Adrenal gland (tissue), 12 donors: Measurements from ENCODE around the gene GTPBP4. TPM values are rescaled to one million over a fixed set of nuclear protein-coding genes. Genes with fewer than 3 reads are reported as not detected.

Source experiments
- DNase-seq, 7 donors: peaks; one replicate each; pipeline ENCODE4 v3.0.0-alpha.2; 2019 to 2020
- H3K27ac ChIP-seq, 5 donors: fragments of 200-600 bp; sonication (generic) in 4 of 5; 1 replicate in 3 of 5; 2 replicates in 2 of 5; pipeline versions ENCODE4 v1.5.1 to v1.8.0; 2016 to 2020; ENCODE audit warnings: mild to moderate bottlenecking in 1 of 5
- H3K27me3 ChIP-seq: fragments of 200-600 bp; 2 replicates; pipeline ENCODE4 v1.8.0; 2021
- H3K36me3 ChIP-seq, 2 donors: fragments of 200-600 bp; replicated peaks in 1 of 2; 1 replicate in 1 of 2; 2 replicates in 1 of 2; pipeline versions ENCODE4 v1.5.1 to v1.8.0; 2018 to 2022
- H3K4me1 ChIP-seq, 2 donors: fragments of 200-600 bp; replicated peaks in 1 of 2; 1 replicate in 1 of 2; 2 replicates in 1 of 2; pipeline versions ENCODE4 v1.5.1 to v1.8.0; 2018 to 2021
- H3K4me3 ChIP-seq, 4 donors: fragments of 200-600 bp; sonication (generic) in 3 of 4; one replicate each; pipeline ENCODE4 v1.5.1; 2016 to 2018
- H3K9me3 ChIP-seq, 3 donors: fragments of 200-600 bp; sonication (generic) in 1 of 3; replicated peaks in 1 of 3; 1 replicate in 2 of 3; 2 replicates in 1 of 3; pipeline versions ENCODE4 v1.5.1 to v1.8.0; 2016 to 2021
- POLR2A ChIP-seq, 2 donors: fragments of 450-650 bp; IDR thresholded peaks; one replicate each; pipeline ENCODE4 v1.6.1; 2017; ENCODE audit warnings: antibody characterized with exemption in 2 of 2, mild to moderate bottlenecking in 2 of 2, moderate library complexity in 1 of 2
- WGBS, 4 donors: extraction: QIAGEN DNeasy Blood & Tissue Kit in 2 of 4; methylation state at CpG; one replicate each; pipeline versions ENCODE4 v1.1.5 to v1.1.7; 2013 to 2017; 5-methylcytosine and 5-hydroxymethylcytosine counted together
- intact Hi-C, 2 donors: fragments of 100-400 bp; cut with DNase I; formaldehyde crosslinking; loops; one replicate each; pipeline versions ENCODE4 v1.14.1 to v1.15.0; 2022 to 2023
- polyA plus RNA-seq, 3 donors: library from polyadenylated mRNA; stranded (reverse); fragments of 200-250 nt in 2 of 3; fragments of 350-450 nt in 1 of 3; fragmentation: Illumina TruSeq in 1 of 3; extraction: RNeasy Lipid Tissue Mini Kit (QIAGEN cat#74804) in 1 of 3; gene quantifications; one replicate each; pipeline ENCODE4 v1.2.3, GENCODE V29; 2013 to 2014
- total RNA-seq, 9 donors: library from RNA; depleted of rRNA in 4 of 9; stranded (reverse); fragments of >200 nt in 4 of 9; fragments of 120-200 nt in 1 of 9; fragmentation: NEBNext Ultra II Directional in 1 of 9; extraction: Animal tissue kit (Norgen Biotek cat#: 25700) in 1 of 9; gene quantifications; one replicate each; pipeline versions ENCODE4 v1.1.0 to v1.2.4, GENCODE V29; 2013 to 2023
- TF ChIP-seq, protein P1 (sequence below), 6 experiments: fragments of 450-650 bp in 4 of 6; fragments of 200-600 bp in 2 of 6; sonication (generic) in 1 of 6; IDR thresholded peaks; 1 replicate in 5 of 6; 2 replicates in 1 of 6; pipeline versions ENCODE4 v1.5.1 to v1.8.0; 2016 to 2021; ENCODE audit warnings: antibody characterized with exemption in 6 of 6, mild to moderate bottlenecking in 2 of 6, moderate library complexity in 1 of 6
- donor health status: healthy with polysubstance abuse.
- donor health status: Bipolar disorder and iron deficiency.
- donor health status: DM: yes; HTN: yes; CAD: no.
- donor health status: DM: no; HTN: no; CAD: no.
- donor health status: DM: no; HTN: no; CAD: no.
- donor health status: DM: yes; HTN: yes; CAD: no.

The GTPBP4 gene
- total and polyA plus RNA-seq, 12 donors, result 15.2 to 196 (median 33.4) TPM

DNA sequence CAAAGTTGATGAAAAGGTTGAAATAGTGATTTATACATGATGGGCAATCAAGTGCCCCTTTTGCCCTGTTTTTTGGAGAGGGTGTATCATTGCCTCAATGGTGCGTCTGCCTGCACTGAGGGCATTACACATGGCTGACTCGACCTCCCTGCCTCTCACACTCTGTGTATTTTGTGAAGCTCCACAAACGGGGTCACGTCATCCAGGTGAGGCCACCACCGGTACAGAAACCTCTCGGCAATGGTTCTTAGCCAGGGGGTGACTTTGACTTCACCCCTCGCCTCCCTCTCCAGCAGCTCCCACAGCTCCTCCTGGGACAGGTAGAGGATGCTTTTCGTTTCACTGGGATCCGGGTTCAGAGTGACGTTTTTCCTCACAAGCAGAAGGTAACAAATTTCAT is 31.1 kb downstream of the GTPBP4 start:
- TF ChIP-seq, protein P1, sequence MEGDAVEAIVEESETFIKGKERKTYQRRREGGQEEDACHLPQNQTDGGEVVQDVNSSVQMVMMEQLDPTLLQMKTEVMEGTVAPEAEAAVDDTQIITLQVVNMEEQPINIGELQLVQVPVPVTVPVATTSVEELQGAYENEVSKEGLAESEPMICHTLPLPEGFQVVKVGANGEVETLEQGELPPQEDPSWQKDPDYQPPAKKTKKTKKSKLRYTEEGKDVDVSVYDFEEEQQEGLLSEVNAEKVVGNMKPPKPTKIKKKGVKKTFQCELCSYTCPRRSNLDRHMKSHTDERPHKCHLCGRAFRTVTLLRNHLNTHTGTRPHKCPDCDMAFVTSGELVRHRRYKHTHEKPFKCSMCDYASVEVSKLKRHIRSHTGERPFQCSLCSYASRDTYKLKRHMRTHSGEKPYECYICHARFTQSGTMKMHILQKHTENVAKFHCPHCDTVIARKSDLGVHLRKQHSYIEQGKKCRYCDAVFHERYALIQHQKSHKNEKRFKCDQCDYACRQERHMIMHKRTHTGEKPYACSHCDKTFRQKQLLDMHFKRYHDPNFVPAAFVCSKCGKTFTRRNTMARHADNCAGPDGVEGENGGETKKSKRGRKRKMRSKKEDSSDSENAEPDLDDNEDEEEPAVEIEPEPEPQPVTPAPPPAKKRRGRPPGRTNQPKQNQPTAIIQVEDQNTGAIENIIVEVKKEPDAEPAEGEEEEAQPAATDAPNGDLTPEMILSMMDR (IDR thresholded peaks at IDR 0.05), result no peak
- TF ChIP-seq POLR2A (IDR thresholded peaks at IDR 0.05), result no peak
- 90 to 94% (median 91%) methylated on average over 10 of the region's 10 CpGs for WGBS, 4 donors
- intact Hi-C loops, result no loop called here
- Histone ChIP-seq H3K4me3 (no peak overlapping the region), H3K27ac (no peak overlapping the region), H3K9me3 (no peaks in the 10 kb centered on the region), H3K36me3 (peaks cover 0 to 50% of the 10 kb centered on the region in 2 donors), H3K27me3 (no peaks in the 10 kb centered on the region), H3K4me1 (peaks cover 5 to 6% of the 10 kb centered on the region in 2 donors)
- peak in 1 of 7 donors; percentile 18 for DNase-seq

DNA sequence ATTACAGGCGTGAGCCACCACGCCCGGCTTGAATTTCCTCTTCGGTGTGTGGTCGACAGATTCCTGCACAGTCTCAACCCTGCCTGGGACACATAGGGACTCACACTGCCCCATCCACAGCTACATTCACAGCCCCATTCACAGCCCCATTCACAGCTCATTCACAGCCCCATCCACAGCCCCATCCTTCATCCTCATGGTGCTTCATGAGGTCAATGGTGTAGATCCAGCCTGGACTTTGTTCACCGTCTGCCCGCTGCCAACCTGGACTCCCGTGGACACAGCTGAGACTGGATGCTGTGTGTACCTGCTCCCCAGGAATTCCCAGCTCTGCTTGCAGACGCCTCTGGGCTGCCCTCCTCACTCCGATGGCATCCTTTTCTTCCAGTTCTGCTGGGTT is 32.2 kb downstream of the GTPBP4 start:
- Histone ChIP-seq H3K4me3 (no peak overlapping the region), H3K4me1 (peaks cover 5 to 6% of the 10 kb centered on the region in 2 donors), H3K27ac (no peak overlapping the region), H3K36me3 (peaks cover 0 to 43% of the 10 kb centered on the region in 2 donors), H3K27me3 (no peaks in the 10 kb centered on the region), H3K9me3 (no peaks in the 10 kb centered on the region)
- TF ChIP-seq POLR2A (IDR thresholded peaks at IDR 0.05), result no peak
- TF ChIP-seq, protein P1 (IDR thresholded peaks at IDR 0.05), result no peak
- DNase-seq, result peak in 1 of 7 donors; percentile 15
- intact Hi-C loops, result no loop called here
- WGBS, 4 donors, result 91 to 98% (median 94%) methylated on average over 10 of the region's 10 CpGs

DNA sequence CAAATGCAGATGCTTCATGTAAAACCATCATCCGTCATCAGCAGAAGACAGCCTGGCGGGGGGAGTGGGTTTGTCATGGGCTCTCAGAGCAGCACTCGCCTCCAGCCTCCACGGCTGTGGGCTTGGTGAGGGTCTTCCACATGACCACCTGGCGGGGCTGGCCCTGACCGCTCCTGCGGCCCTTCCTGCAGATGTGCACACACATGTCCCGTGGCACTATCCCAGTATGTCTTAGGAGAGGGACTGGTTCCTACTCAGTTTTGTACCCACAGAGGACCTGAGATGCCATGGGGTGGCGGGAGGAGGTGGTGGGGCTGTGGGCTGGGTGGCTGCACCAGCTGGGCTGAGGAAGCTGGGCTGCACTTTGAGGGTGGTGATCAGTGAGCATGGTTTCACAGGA is 32.7 kb downstream of the GTPBP4 start:
- peaks cover 0 to 39% of the 10 kb centered on the region in 2 donors for H3K36me3 ChIP-seq
- intact Hi-C loops, result no loop called here
- no peaks in the 10 kb centered on the region for H3K9me3 ChIP-seq
- no peak overlapping the region for H3K27ac ChIP-seq
- 88 to 96% (median 94%) methylated on average over 3 to 9 of the region's 9 CpGs for WGBS, 4 donors
- no peak for TF ChIP-seq POLR2A (IDR thresholded peaks at IDR 0.05)
- TF ChIP-seq, protein P1 (IDR thresholded peaks at IDR 0.05), result no peak
- peak in 1 of 7 donors; percentile 19 for DNase-seq
- H3K4me3 ChIP-seq, result no peak overlapping the region
- H3K4me1 ChIP-seq, result peaks cover 2 to 3% of the 10 kb centered on the region in 2 donors
- H3K27me3 ChIP-seq, result no peaks in the 10 kb centered on the region

DNA sequence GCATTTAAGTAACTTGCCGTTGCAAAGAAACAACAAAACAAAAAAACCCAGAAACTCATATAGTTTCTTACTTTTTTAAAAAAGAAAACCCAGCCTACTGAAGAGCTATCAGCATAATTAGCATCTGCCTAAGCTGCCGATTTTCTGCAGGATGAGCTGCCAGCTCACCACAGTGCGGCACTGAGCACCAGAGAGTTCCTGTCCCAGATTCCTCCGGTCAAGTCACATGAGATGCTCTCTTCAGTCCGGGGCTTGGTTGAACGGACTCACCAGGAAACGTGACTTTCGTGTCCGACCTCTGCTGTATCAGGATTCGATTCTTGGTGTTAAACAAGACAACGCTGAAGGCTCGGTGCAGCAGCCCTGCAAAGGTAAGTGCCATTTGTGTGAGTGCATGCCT is 34.2 kb downstream of the GTPBP4 start:
- Histone ChIP-seq H3K4me1 (no peaks in the 10 kb centered on the region), H3K4me3 (no peak overlapping the region), H3K36me3 (peaks cover 0 to 25% of the 10 kb centered on the region in 2 donors), H3K27me3 (no peaks in the 10 kb centered on the region), H3K9me3 (no peaks in the 10 kb centered on the region), H3K27ac (no peak overlapping the region)
- peak in 1 of 7 donors; percentile 15 for DNase-seq
- TF ChIP-seq, protein P1 (IDR thresholded peaks at IDR 0.05), result no peak
- no peak for TF ChIP-seq POLR2A (IDR thresholded peaks at IDR 0.05)
- intact Hi-C loops, result no loop called here
- WGBS, 4 donors, result 69 to 85% (median 77%) methylated on average over 11 to 12 of the region's 12 CpGs
